22Rv1 (cell line): Measurements from ENCODE around the gene MISP.

ENCODE experiments used
- CTCF ChIP-seq: fragments of 450-650 bp; IDR thresholded peaks from 2 replicates; pipeline ENCODE4 v1.5.1; 2017; ENCODE audit warnings: mild to moderate bottlenecking
- ZFX ChIP-seq: fragments of 450-650 bp; IDR thresholded peaks from 2 replicates; pipeline ENCODE4 v1.6.1; 2017; ENCODE audit warnings: antibody characterized with exemption, borderline replicate concordance

- no peak for TF ChIP-seq CTCF
- no peak for TF ChIP-seq ZFX
Measured at GRCh38 chr19:750640-751423, at the start of gene MISP.
